Ishikawa (cell line): ENCODE results near the gene EIF2AK3.

Source experiments
- EP300 ChIP-seq: IDR thresholded peaks from 2 replicates; pipeline ENCODE4 v1.6.1; 2012; ENCODE audit warnings: borderline replicate concordance
- TF ChIP-seq, protein P1 (sequence below): IDR thresholded peaks from 2 replicates; pipeline ENCODE4 v1.6.1; 2012; ENCODE audit warnings: low read depth, mild to moderate bottlenecking

DNA sequence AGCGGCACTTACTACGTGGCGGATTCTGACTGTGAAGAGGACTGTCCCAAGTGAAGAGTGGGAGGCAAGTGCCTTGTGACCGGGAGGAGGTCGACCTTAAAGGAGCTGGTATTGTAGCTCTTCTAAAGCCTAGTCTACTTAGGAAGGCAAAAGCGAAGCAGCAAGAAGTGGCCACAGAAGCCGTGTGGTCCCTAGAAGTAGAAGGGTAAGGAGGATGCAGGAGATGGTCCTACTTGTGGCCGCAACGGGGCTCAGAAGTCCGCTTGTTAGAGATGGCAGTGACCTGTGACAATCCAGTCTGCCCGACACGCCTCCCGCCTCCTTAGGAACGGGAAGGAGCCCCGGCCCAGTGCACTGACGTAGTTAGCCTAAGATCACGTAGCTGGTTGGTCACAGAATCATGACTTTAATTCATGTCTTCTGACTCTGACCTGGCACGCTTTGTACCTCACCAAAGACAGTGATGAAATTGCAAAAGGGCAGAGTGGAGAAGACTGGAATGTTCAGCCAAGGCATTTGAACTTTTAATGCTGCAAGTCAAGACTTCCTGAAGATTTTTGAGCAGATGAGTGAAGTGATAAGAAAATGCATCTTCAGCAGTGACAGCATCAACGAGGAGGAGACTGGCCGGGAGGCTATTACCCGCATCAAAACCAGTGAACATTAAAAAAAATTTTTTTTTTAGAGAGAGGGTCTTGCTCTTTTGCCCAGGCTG lies 749 bp upstream of the EIF2AK3 start:
- no peak for TF ChIP-seq EP300
- TF ChIP-seq, protein P1, sequence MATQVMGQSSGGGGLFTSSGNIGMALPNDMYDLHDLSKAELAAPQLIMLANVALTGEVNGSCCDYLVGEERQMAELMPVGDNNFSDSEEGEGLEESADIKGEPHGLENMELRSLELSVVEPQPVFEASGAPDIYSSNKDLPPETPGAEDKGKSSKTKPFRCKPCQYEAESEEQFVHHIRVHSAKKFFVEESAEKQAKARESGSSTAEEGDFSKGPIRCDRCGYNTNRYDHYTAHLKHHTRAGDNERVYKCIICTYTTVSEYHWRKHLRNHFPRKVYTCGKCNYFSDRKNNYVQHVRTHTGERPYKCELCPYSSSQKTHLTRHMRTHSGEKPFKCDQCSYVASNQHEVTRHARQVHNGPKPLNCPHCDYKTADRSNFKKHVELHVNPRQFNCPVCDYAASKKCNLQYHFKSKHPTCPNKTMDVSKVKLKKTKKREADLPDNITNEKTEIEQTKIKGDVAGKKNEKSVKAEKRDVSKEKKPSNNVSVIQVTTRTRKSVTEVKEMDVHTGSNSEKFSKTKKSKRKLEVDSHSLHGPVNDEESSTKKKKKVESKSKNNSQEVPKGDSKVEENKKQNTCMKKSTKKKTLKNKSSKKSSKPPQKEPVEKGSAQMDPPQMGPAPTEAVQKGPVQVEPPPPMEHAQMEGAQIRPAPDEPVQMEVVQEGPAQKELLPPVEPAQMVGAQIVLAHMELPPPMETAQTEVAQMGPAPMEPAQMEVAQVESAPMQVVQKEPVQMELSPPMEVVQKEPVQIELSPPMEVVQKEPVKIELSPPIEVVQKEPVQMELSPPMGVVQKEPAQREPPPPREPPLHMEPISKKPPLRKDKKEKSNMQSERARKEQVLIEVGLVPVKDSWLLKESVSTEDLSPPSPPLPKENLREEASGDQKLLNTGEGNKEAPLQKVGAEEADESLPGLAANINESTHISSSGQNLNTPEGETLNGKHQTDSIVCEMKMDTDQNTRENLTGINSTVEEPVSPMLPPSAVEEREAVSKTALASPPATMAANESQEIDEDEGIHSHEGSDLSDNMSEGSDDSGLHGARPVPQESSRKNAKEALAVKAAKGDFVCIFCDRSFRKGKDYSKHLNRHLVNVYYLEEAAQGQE: no peak
